GM06990 (cell line): ENCODE data around the gene CASP4.

ENCODE experiments used
- DNase-seq: peaks from one replicate; pipeline ENCODE4 v3.0.0-alpha.2; 2011; ENCODE audit not compliant: insufficient read length; ENCODE audit errors: extremely low read depth
- H3K27me3 ChIP-seq: replicated peaks from 2 replicates; pipeline ENCODE4 v1.6.0; 2011; ENCODE audit warnings: low read length; ENCODE audit not compliant: control insufficient read depth, insufficient read depth
- H3K36me3 ChIP-seq: 2 replicates; pipeline ENCODE4 v1.5.1; 2011; ENCODE audit warnings: low read length; ENCODE audit not compliant: control insufficient read depth, insufficient read depth
- H3K4me3 ChIP-seq: replicated peaks from 2 replicates; pipeline ENCODE4 v1.5.1; 2011; ENCODE audit warnings: low read depth, mild to moderate bottlenecking, control low read depth, low read length
- TF ChIP-seq, protein P1 (sequence below): IDR thresholded peaks from 2 replicates; pipeline ENCODE4 v1.5.1; 2011; ENCODE audit warnings: low read length, control low read depth, mild to moderate bottlenecking, inconsistent platforms; ENCODE audit not compliant: insufficient read depth, poor library complexity, severe bottlenecking

CASP4 gene

DNA sequence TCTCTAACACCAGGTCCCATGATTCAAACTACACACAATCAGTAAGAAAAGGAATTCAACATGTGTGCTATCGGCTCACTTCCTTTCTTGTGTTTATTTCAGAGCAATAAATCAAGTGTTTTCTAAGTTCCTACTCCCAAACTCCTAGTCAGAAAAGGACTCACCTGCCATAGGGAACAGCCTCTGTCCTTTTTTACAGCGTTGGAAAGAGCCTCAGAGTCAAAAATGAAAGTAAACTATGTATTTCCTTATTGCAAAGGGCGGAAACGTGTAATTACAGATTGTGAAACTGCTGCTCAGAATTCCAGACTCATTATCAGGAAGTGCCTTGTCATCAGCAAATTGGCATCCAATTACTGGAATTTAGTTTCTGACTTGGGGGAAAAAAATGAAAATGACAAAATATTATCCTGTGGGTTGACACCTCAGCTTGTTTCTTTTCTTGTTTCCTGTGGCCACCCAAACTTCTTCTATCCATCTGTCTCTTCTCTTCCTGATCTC is at the start of gene CASP4:
Gene CASP4 (minus strand): TSS at position 220 of the 501 bp plus-strand sequence. CDS start 49 bp downstream, at position 171.
- DNase-seq: peak; percentile 29
- Histone ChIP-seq H3K4me3 (peak within 1 kb of the TSS; percentile 71), H3K36me3 (no peaks in the 10 kb centered on the region), H3K27me3 (no peaks in the 10 kb centered on the region)
- TF ChIP-seq, protein P1, sequence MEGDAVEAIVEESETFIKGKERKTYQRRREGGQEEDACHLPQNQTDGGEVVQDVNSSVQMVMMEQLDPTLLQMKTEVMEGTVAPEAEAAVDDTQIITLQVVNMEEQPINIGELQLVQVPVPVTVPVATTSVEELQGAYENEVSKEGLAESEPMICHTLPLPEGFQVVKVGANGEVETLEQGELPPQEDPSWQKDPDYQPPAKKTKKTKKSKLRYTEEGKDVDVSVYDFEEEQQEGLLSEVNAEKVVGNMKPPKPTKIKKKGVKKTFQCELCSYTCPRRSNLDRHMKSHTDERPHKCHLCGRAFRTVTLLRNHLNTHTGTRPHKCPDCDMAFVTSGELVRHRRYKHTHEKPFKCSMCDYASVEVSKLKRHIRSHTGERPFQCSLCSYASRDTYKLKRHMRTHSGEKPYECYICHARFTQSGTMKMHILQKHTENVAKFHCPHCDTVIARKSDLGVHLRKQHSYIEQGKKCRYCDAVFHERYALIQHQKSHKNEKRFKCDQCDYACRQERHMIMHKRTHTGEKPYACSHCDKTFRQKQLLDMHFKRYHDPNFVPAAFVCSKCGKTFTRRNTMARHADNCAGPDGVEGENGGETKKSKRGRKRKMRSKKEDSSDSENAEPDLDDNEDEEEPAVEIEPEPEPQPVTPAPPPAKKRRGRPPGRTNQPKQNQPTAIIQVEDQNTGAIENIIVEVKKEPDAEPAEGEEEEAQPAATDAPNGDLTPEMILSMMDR: no peak

DNA sequence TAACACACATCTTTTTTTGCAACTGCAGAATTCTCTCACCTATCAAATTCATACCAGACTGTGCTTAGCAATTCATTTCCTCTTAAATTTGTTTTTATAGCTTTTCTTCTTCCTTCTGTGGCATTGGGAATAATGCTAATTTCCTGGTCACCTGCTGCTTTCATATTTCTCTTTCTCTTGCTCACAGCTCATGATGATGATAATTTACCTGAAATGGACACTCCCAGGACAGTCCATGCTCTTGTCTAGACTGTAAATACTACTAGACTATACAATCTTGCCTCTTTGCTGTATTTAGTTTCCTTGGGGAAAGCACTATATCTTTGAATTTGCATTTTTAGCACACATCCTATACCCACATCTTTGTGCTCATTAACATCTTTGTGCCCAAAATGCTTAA is 39.1 kb upstream of the CASP4 start:
- TF ChIP-seq, protein P1: no peak
- Histone ChIP-seq H3K27me3 (no peaks in the 10 kb centered on the region), H3K36me3 (no peaks in the 10 kb centered on the region), H3K4me3 (no peak overlapping the region)
- no peak for DNase-seq

DNA sequence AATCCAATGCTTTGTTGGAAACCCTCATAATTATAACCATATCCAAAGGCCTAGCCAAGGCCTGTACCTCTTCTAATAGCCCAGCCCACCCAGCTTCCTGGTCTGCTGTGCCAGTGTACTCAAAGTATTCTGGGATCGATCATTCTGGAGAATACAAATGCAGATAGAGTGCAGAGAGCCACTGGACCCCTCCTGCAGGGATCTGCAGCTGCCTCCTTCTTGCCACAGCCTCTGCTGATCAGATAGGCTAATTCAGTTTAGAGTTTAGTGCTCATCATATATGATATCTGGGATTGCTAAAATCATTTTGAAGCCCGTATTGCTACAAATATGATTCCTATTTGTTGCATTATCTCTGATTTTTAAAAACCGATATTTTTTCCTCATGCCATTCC is 37.1 kb upstream of the CASP4 start:
- H3K36me3 ChIP-seq: no peaks in the 10 kb centered on the region
- H3K4me3 ChIP-seq: no peak overlapping the region
- TF ChIP-seq, protein P1: no peak
- H3K27me3 ChIP-seq: no peaks in the 10 kb centered on the region
- no peak for DNase-seq

DNA sequence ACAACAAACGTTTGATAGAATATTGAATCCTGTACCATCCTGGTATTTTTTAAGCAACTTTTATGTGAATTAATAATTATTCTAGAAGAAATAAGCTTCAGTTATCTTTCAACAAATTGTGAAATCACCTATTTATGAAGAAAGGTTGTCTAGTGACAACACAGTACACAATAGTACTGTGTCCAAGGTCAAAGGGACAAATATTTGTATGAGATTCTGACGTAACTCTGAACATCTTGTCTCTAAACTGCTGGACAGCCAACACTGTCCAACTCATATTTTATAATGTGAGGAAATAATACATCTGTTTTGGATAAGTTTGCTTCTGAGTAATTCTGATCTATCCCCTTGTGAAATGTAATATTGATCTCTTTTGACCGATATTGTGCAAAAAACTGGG is 35.6 kb upstream of the CASP4 start:
- Histone ChIP-seq H3K27me3 (no peaks in the 10 kb centered on the region), H3K36me3 (no peaks in the 10 kb centered on the region), H3K4me3 (no peak overlapping the region)
- DNase-seq: no peak
- TF ChIP-seq, protein P1: no peak

DNA sequence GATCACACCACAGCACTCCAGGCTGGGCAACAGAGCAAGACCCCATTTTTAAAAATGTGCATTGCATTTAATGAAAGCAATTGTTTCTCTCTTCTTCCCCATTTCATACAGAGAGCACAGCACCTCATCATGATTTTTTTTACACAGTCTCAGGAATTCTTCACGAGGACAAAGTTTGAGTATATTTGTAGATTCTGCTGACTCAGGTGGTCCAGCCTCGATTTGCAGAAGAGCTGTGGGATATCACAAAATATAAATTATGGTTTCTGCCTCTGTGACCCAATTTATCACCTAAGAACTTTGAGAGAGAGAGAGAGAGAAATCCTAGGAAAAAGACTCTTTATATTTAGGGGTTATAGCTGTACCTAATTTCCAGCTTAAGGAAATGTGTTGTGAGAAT is 34.8 kb upstream of the CASP4 start:
- no peaks in the 10 kb centered on the region for H3K36me3 ChIP-seq
- TF ChIP-seq, protein P1: no peak
- DNase-seq: no peak
- H3K4me3 ChIP-seq: no peak overlapping the region
- H3K27me3 ChIP-seq: no peaks in the 10 kb centered on the region

DNA sequence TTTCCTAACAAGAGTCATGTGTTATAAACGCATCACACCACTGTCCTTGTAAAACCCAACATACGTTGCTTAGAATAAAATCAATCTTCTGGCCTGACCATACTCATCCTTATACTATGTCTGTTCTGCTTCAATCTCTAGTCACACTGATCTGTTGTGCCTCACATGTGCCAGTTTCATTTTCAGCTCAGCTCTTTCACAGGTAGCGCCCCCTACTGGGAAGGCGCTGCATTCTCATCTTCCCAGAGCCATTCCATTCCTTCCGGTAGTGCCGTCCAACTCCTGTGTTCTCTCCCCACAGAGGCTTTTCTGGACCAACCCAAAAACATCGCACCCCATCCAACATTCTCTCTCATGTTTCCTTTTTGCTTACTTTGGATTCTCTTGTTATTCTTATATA is 32.4 kb upstream of the CASP4 start:
- no peak for DNase-seq
- Histone ChIP-seq H3K27me3 (no peaks in the 10 kb centered on the region), H3K4me3 (no peak overlapping the region), H3K36me3 (no peaks in the 10 kb centered on the region)
- TF ChIP-seq, protein P1: peak; percentile 90
